Measurements from ENCODE around the gene EYA2.

GRCh38 chr20:46938434-46938833 lies 43.8 kb downstream of the EYA2 start:
- no peak for TF ChIP-seq RXRA (IDR thresholded peaks at IDR 0.05)
- TF ChIP-seq CTCF (IDR thresholded peaks at IDR 0.05; ENCODE audit: low read depth, low read length, missing input control): no peak
- TF ChIP-seq ZBTB33 (IDR thresholded peaks at IDR 0.05): no peak
- no peak for TF ChIP-seq JUND (IDR thresholded peaks at IDR 0.05)
- no peak for TF ChIP-seq RAD21 (IDR thresholded peaks at IDR 0.05)
- TF ChIP-seq, protein P1, sequence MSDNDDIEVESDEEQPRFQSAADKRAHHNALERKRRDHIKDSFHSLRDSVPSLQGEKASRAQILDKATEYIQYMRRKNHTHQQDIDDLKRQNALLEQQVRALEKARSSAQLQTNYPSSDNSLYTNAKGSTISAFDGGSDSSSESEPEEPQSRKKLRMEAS (IDR thresholded peaks at IDR 0.05): no peak
- TF ChIP-seq GABPA (IDR thresholded peaks at IDR 0.05 in 1 of 2, conservative IDR thresholded peaks at IDR 0.05 in 1 of 2): no peak
- TF ChIP-seq FOXA2 (IDR thresholded peaks at IDR 0.05): no peak
- TF ChIP-seq SP1 (IDR thresholded peaks at IDR 0.05): no peak
- TF ChIP-seq TAF1 (conservative IDR thresholded peaks at IDR 0.05): no peak
- no peak for TF ChIP-seq EGR1 (IDR thresholded peaks at IDR 0.05; ENCODE audit: low read depth in 2 of 2)
- TF ChIP-seq, protein P2, sequence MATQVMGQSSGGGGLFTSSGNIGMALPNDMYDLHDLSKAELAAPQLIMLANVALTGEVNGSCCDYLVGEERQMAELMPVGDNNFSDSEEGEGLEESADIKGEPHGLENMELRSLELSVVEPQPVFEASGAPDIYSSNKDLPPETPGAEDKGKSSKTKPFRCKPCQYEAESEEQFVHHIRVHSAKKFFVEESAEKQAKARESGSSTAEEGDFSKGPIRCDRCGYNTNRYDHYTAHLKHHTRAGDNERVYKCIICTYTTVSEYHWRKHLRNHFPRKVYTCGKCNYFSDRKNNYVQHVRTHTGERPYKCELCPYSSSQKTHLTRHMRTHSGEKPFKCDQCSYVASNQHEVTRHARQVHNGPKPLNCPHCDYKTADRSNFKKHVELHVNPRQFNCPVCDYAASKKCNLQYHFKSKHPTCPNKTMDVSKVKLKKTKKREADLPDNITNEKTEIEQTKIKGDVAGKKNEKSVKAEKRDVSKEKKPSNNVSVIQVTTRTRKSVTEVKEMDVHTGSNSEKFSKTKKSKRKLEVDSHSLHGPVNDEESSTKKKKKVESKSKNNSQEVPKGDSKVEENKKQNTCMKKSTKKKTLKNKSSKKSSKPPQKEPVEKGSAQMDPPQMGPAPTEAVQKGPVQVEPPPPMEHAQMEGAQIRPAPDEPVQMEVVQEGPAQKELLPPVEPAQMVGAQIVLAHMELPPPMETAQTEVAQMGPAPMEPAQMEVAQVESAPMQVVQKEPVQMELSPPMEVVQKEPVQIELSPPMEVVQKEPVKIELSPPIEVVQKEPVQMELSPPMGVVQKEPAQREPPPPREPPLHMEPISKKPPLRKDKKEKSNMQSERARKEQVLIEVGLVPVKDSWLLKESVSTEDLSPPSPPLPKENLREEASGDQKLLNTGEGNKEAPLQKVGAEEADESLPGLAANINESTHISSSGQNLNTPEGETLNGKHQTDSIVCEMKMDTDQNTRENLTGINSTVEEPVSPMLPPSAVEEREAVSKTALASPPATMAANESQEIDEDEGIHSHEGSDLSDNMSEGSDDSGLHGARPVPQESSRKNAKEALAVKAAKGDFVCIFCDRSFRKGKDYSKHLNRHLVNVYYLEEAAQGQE (IDR thresholded peaks at IDR 0.05): no peak
- TF ChIP-seq FOXA1 (IDR thresholded peaks at IDR 0.05): no peak
- no peak for TF ChIP-seq HNF4A (conservative IDR thresholded peaks at IDR 0.05)
